GM12874 (cell line): ENCODE results near the gene INTS6L.

Source experiments
- TF ChIP-seq, protein P1 (sequence below): IDR thresholded peaks from 2 replicates; pipeline ENCODE4 v1.5.1; 2011; ENCODE audit warnings: low read depth, mild to moderate bottlenecking, control low read depth, low read length, moderate library complexity; ENCODE audit not compliant: insufficient read depth

The INTS6L gene

DNA sequence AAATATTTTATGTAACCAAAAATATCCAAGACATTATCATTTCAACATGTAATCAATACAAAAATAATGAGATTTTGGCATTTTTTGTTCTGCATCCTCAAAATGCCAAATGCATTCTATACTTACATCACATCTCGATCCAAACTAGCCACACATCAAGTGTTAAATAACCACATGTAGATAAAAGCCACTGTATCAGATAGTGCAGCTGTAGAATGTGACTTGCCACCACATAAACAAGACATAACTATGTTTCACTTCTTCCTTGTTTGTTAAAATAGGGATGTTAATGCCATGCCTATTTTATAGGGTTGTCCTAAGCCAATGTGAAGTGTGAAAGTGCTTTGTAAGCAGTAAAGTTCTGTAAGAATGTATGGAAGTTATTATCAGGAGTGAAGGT, 20.9 kb downstream of the INTS6L start:
- TF ChIP-seq, protein P1, sequence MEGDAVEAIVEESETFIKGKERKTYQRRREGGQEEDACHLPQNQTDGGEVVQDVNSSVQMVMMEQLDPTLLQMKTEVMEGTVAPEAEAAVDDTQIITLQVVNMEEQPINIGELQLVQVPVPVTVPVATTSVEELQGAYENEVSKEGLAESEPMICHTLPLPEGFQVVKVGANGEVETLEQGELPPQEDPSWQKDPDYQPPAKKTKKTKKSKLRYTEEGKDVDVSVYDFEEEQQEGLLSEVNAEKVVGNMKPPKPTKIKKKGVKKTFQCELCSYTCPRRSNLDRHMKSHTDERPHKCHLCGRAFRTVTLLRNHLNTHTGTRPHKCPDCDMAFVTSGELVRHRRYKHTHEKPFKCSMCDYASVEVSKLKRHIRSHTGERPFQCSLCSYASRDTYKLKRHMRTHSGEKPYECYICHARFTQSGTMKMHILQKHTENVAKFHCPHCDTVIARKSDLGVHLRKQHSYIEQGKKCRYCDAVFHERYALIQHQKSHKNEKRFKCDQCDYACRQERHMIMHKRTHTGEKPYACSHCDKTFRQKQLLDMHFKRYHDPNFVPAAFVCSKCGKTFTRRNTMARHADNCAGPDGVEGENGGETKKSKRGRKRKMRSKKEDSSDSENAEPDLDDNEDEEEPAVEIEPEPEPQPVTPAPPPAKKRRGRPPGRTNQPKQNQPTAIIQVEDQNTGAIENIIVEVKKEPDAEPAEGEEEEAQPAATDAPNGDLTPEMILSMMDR = no peak

DNA sequence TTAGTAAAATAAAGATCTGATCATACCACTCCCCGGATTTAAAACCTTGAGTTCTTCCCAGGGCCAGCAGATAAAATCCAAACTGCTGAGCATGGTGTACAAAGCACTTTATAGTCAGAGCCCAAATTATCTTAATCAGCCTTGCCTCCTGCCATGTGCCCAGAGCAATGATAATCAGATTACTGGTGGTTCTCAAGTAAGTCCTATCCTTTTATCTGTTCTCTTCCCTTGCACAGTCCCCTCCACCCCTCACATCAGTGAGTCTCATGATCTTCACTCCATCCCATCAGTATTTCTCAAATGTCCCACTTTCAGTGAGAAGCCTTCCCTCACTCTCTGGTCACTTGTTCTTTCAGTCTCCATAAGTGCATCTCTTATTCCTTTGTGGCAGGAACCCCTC, 22.7 kb downstream of the INTS6L start:
- TF ChIP-seq, protein P1 = no peak

DNA sequence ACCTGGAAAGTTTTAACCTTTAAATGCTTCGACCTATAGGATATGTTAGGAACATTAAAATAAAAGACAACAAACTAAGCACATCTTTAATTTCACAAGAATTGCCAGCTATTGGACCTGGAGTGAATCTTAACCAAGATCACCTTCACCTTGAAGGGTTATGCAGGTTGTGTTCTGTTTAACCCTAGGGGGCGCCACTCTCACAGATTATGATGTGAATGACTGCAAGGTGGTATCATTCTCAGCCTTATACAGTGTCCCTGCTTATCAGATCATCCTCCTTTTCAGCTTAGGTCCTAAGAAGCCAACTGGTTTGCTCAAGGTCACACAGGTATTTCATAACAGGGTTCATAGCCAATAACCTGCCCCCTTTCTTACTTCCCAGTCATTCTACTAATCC, 23.5 kb downstream of the INTS6L start:
- TF ChIP-seq, protein P1 = peak; percentile 38; the same call in 1 of the 2 replicates

DNA sequence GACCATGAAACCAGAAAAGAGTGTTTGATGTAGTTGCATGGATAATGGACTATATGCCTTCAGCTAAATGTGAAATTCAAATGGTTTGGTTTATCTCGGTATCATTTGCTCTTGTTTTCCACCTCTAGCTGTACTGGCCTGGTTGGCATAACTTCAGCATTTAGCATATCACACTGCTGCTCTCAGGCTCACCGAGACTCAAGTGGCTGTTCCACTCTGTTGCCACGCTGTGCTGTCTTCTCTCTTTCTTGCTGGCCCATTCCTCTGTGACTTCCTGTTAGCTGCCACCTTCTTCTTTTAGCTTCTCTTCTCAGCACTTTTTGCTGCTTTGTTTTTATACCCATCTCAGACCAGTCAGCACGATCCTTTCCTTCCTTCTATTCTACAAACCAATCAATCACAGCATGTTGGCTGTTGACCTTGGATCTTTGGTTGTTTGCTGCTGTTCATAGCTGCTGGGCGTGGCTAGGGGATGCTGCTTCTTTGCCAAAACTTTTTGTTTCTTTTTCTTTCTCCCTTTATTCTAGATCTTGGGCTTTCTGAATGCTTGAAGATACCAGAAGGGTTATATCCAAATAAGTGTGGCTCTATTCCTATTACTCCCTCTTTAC, 24.0 kb downstream of the INTS6L start:
- TF ChIP-seq, protein P1 = no peak

DNA sequence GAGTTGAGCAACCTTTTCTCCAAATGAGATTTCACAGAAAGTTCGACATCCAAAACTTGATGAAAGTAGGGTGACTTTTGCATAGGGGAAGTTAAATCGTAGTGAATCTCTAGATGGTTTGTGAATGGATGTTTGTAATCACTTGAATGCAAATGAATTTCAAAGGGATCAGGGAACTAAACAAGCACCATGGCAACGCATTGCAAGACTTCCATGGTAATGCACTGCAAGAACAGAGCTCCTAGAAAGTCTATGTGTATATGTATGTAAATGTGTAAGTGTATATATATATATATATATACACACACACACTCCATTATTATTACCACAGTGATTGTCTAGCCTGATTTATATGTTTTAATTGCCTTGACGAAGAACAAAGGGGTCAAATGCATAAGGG, 27.3 kb downstream of the INTS6L start:
- TF ChIP-seq, protein P1 = no peak

DNA sequence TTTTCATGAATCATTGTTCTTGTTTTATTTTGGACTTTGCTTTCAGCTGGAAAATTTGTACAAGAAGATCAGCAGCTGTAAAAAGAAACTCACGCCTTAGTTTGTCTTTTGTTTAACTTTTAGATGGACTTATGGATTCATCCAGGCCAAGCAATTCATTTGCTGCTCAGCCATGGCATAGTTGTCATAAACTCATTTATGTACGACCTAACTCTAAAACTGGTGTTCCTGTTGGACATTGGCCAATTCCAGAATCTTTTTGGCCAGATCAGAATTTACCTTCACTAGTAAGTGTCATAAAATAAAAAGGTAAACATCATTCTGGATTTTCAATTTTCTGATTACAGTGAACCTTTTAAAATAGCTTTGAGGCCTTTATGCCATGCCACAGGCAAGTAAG, 29.1 kb downstream of the INTS6L start:
- TF ChIP-seq, protein P1 = no peak

DNA sequence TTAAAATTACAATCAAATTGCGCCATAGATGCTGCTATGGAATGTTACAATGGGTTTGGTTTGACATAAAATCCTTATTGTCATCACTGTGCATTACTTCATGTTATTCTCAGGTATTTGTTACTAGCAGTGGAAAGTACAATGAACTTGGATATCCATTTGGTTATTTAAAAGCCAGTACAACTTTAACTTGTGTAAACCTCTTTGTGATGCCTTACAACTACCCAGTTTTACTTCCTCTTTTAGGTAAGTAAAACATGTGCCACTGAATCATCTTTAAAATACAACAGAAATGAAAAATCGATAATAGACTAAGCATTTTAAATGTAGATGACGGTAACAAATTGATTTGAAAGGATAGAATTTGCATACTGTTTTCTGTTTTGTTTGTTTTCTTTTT, 35.6 kb downstream of the INTS6L start:
- TF ChIP-seq, protein P1 = no peak
